PC-3 (cell line): Measurements from ENCODE around the gene PCCA.

Experiments used
- EZH2phosphoT487 ChIP-seq: fragments of 300-600 bp; sonication (generic); IDR thresholded peaks from 2 replicates; pipeline ENCODE4 v1.6.1; 2018; ENCODE audit warnings: mild to moderate bottlenecking, antibody characterized with exemption, low read length, borderline replicate concordance
- TF ChIP-seq, protein P1 (sequence below): fragments of 300-600 bp; sonication (generic); conservative IDR thresholded peaks from 2 replicates; pipeline ENCODE4 v1.5.1; 2017; ENCODE audit warnings: antibody characterized with exemption, low read depth, mild to moderate bottlenecking, low read length

DNA sequence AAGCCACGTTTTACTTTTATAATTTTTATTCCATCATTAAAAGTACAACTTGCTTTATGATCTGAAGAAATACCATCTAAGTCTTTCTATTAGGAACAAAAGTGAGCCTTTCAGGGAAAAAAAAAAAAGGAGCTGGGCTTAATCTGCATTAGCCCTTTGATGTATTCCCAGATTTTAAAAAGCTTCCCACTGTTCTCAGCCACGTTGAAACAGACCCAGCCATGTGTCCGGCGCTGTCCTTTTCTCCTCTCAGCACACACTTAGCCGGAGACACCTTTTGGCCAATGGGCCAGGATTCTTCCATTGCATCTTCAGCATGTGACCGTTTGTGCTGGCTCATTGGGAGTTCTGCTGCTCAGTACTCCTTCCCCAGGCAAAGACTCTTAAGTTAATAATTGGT, 394.2 kb downstream of the PCCA start:
- TF ChIP-seq EZH2phosphoT487, result no peak
- TF ChIP-seq, protein P1, sequence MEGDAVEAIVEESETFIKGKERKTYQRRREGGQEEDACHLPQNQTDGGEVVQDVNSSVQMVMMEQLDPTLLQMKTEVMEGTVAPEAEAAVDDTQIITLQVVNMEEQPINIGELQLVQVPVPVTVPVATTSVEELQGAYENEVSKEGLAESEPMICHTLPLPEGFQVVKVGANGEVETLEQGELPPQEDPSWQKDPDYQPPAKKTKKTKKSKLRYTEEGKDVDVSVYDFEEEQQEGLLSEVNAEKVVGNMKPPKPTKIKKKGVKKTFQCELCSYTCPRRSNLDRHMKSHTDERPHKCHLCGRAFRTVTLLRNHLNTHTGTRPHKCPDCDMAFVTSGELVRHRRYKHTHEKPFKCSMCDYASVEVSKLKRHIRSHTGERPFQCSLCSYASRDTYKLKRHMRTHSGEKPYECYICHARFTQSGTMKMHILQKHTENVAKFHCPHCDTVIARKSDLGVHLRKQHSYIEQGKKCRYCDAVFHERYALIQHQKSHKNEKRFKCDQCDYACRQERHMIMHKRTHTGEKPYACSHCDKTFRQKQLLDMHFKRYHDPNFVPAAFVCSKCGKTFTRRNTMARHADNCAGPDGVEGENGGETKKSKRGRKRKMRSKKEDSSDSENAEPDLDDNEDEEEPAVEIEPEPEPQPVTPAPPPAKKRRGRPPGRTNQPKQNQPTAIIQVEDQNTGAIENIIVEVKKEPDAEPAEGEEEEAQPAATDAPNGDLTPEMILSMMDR, result no peak
